HS-27A (cell line): Measurements from ENCODE around the gene TICRR.
"Not testable (repeated sequence)": the region's sequence is repeated elsewhere in the genome, so short reads cannot be mapped to it uniquely, and the experiment has no call there.

Experiments used
- DNase-seq: peaks from one replicate; pipeline ENCODE4 v3.0.0-alpha.2; 2012; ENCODE audit warnings: low read depth, missing footprints

The TICRR gene

DNA sequence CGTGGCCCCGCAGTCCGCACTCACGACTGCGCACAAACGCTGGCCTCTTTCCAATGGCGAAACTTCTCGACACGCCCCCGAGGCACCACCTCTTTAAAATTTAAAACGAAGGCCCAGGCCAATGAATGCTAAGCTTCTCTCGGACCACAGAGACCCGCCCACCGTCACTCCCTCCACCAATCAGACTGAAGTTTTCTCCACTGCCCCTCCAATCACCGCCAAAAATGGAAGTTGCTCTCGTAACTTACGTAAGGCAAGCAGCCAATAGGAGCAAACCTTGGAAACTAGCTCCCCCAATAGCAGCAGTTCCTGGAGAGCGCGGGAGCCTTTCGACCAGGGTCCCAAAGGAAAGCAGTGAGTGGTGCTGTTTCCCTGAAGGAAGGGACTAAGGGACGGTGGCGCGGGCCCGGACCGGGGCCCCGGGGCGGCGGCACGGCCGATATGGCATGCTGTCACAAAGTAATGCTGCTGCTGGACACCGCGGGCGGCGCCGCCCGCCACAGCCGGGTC, at the start of gene TICRR:
Gene TICRR, plus strand, starts transcription at position 324 of the 510 bp plus-strand sequence. Its CDS starts 118 bp downstream, at position 442.
- DNase-seq: peak; percentile 100

- no peak for DNase-seq
These were observed 49.1 kb upstream of the TICRR start for GRCh38 chr15:89526181-89526580.

DNA sequence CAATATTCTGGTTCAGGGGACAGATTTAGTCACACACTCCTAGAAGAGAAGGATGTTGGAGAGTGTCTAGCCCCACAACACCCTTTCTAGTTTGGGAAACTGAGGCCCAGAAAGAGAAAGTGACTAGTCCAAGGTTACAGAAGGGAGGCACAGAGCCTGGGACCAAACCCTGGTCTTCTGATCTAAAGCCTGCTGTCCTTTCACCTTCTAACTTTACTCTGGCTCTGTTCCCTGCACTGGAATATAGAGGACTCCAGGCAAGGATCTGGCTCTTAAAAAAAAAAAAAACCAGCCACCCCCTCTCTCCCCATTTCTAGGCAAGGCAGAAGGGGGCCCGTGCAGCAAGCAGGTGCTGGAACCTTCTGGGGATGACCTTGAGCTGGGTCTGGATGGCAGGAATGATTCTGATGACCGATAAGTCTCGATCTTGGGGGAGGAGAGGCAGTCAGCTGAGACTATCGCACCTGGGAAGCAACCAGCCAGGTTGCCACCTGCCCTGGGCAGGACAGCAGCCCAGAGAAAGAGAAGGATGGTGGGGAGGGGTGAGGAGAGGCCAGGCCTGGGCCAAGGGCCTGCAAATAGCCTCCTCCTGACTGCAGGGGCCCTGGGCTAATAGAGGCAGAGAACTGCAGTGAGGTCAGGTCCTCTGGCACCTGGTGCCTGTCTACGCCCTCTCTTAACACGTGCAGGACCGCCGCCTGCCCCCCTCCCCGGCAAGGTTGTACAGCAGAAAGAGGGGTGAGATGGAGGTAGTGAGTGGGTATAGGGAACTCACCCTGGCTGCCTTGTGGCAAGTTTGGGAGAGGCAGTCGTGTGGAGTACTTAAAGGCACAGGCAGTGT, 48.4 kb upstream of the TICRR start:
- DNase-seq: no peak

- no peak for DNase-seq
These were observed 46.4 kb upstream of the TICRR start for GRCh38 chr15:89528757-89529352.

- DNase-seq: no peak
These were observed 44.3 kb upstream of the TICRR start for GRCh38 chr15:89530976-89531375.

DNA sequence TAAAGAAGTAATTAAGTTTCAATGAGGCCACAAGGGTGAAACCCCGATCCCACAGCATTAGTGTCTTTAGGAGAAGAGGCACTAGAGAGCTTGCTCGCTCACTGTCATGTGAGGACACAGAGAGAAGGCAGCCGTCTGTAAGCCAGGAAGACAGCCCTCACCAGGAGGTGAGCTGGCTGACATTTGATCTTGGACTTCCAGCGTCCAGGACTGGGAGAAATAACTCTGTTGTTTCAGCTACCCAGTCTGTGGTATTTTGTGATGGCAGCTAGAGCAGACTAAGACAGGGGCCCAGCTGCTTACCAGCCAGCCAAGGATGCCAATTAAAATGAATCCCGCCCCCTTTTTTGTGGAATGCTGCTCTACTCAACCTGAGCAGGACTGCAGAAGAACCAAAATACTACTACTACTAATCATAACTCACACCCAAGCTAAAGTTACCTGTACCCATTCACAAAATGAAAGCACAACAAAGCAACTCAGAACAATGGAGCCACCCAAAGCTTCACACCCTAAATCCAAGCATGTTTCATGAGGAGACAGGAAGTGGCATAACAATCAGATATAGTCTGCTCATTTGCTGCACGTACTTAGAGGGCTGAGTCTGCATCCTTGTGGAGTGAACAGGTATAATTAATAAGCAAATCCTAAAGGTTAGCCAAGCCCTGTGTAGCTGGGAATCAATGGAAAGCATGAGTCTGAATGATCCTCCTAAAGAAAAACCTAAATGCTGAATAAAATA, 43.3 kb upstream of the TICRR start:
- DNase-seq: no peak

DNA sequence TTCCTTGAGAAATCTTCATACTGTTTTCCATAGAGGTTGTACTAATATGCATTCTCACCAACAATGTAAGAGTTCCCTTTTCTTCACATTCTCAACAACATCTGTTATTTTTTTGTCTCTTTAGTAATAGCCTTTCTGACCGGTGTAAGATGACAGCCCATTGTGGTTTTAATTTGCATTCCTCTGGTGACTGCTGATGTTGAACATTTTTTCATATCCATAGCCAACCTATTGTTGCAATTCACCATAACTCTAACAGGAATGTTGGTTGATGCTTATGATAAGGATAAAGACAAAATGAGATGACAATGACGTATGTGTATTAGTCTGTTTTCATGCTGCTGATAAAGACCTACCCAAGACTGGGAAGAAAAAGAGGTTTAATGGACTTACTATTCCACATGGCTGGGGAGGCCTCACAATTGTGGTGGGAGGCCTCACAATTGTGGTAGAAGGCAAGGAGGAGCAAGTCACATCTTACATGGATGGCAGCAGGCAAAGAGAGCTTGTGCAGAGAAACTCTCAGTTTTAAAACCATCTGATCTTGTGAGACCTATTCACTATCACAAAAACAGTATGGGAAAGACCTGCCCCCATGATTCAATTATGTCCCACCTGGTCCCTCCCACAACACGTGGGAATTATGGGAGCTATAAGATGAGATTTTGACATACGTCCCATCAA, 41.3 kb upstream of the TICRR start:
- DNase-seq: no peak

DNA sequence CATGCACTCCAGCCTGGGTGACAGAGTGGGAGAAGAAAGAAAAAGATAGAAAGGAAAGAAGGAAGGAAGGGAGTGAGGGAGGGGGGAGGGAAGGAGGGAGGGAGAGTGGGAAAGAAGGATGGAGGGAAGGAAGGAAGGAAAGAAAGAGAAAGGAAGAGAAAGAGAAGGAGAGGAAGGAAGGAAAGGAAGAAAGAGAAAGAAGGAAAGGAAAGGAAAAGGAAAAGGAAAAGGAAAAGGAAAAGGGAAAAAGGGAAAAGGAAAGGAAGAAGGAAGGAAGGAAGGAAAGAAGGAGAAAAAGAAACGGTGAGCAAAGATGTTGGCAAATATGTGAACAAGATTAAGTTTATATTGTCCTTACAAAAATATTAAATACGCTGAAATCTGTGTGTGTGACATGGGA, 36.2 kb upstream of the TICRR start:
- DNase-seq: no peak

- DNase-seq: no peak
These were observed 32.9 kb upstream of the TICRR start for GRCh38 chr15:89542369-89542768.

DNA sequence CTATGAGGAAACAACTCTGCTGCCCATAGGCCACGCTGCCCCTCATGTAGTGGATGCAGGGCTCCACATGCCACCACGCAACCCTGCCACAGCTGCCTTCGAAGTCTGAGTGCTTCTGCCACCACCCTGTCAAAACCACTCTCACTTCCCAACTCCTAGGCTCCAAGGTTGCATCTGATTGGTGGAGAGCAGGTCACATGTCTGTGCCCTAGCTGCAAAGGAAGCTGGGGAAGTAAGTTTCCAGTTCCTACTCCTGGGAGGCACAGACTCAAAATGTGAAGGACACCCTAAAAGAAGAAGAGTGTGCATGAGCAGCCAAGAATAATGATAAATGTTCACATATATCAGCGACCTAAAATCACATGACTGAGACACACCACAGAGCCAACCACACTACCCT, 31.9 kb upstream of the TICRR start:
- DNase-seq: no peak

DNA sequence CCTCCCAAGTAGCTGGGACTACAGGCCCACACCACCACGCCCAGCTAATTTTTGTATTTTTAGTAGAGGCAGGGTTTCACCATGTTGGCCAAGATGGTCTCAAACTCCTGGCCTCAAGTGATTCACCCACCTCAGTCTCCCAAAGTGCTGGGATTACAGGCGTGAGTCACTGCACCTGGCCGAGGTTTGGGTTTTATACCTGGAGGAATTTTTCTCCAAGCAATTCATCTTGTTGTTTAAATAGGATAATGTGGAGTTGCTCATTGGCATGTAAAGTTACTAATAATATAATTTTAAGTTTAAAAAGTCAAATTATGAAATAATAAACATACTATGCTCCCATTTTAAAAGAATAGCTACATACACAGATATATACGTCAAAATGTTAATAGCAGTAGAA, 26.1 kb upstream of the TICRR start:
- DNase-seq: not testable (repeated sequence)

DNA sequence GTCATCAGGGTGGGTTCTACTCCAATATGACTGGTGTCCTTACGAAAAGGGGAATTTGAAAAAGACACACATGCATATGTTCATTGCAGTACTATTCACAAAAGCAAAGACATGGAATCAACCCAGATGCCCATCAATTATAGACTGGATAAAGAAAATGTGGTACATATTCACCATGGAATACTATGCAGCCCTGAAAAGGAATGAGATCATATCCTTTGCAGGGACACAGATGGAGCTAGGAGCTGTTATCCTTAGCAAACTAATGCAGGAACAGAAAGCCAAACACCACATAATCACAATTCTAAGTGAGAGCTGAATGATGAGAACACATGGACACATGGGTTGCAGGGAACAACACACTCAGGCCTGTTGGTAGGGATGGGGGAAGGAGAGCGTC, 24.8 kb upstream of the TICRR start:
- no peak for DNase-seq

DNA sequence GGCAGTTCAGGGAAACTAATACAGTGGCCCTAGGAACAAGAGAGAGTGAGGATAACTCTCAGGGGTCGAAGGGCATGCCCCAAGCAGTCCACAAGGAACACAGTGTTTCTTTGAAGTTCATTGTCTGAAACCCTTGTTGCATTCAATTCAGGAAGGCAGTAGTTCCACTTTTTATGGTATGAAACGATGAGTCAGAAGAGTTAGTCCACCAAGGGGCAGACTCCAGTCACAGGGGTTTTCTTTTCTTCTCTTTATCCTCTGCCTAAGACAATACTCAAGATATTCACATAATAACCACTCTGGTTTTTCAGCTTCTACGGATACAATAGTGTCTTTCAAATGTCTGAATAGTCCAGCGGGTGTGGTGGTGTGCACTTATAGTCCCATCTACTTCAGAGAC, 23.7 kb upstream of the TICRR start:
- DNase-seq: no peak

DNA sequence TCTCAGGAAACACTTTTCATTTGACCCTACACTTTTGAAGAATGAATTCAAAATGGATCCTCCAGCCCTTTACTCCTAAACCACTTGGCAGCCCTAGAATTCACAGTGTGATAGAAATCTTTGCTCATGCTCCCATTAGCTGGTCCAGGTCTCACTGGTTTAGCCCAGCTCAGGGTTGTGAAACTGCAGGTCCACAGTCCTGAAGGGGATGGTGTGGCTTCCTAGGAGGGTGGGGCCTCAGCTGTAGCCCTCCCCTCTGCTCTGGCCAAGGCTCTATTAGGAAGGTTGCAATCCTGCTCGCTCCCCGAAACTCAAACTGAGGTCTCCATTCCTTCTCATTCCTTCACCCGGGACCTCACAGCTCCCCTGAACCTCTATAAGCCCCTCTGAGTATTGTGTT, 21.6 kb upstream of the TICRR start:
- DNase-seq: no peak

- DNase-seq: no peak
These were observed 21.0 kb upstream of the TICRR start for GRCh38 chr15:89554247-89554646.

DNA sequence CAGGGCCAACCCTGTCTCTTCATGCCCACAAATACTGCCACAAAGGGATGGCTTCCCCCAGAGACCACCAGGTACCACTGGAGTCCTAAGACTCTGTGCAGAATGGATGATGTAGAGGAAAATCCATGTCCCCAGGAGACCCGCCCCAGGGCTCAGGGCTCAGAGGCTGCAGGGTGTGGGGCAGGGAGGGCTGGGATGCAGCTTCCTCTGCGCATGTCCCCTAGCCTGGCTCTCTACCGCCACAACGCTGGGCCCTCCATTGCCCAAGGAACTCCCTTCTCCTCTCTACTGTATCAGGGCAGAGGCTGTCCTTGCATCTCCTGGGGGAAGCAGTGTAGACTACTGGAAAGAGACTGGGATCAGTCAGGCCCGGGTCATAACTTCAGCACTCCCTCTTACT, 19.5 kb upstream of the TICRR start:
- no peak for DNase-seq

- peak; percentile 58 for DNase-seq
These were observed 18.6 kb upstream of the TICRR start for GRCh38 chr15:89556413-89557262.

GRCh38 chr15:89559769-89560264, 15.5 kb upstream of the TICRR start:
- DNase-seq: no peak

- DNase-seq: peak; percentile 12
These were observed 9.1 kb upstream of the TICRR start for GRCh38 chr15:89566181-89566580.

- no peak for DNase-seq
These were observed 8.5 kb upstream of the TICRR start for GRCh38 chr15:89566621-89567294.
